ENCODE results near the gene NDUFS7.
A peak's percentile ranks its signal among the peaks of the same experiment; 100 is the strongest.

Gene NDUFS7

GRCh38 chr19:1350867-1351266 is 32.8 kb upstream of the NDUFS7 start:
- no peak for TF ChIP-seq MAX (IDR thresholded peaks at IDR 0.05; ENCODE audit: low read depth, low read length)
- no peak for TF ChIP-seq CTCF (IDR thresholded peaks at IDR 0.05; ENCODE audit: low read depth, low read length)
- no peak for TF ChIP-seq MYC (IDR thresholded peaks at IDR 0.05; ENCODE audit: low read depth, low read length)
- no peak for TF ChIP-seq POLR2A (IDR thresholded peaks at IDR 0.05; ENCODE audit: extremely low read depth, insufficient read length)

GRCh38 chr19:1351381-1351851 is 32.3 kb upstream of the NDUFS7 start:
- no peak for TF ChIP-seq MAX (IDR thresholded peaks at IDR 0.05; ENCODE audit: low read depth, low read length)
- TF ChIP-seq POLR2A (IDR thresholded peaks at IDR 0.05; ENCODE audit: extremely low read depth, insufficient read length): no peak
- no peak for TF ChIP-seq MYC (IDR thresholded peaks at IDR 0.05; ENCODE audit: low read depth, low read length)
- TF ChIP-seq CTCF (IDR thresholded peaks at IDR 0.05; ENCODE audit: low read depth, low read length): no peak
- no peak for DNase-seq (ENCODE audit: low read depth)
- no peak overlapping the region for H3K4me3 ChIP-seq (ENCODE audit: low read depth, low read length)

More at GRCh38 chr19:1350867-1351266, 32.8 kb upstream of the NDUFS7 start:
- DNase-seq (ENCODE audit: low read depth): no peak
- H3K4me3 ChIP-seq (ENCODE audit: low read depth, low read length): no peak overlapping the region

- DNase-seq (ENCODE audit: low read depth): no peak
- no peak for TF ChIP-seq CTCF (IDR thresholded peaks at IDR 0.05; ENCODE audit: low read depth, low read length)
- no peak overlapping the region for H3K4me3 ChIP-seq (ENCODE audit: low read depth, low read length)
Observed at GRCh38 chr19:1353144-1353543, 30.6 kb upstream of the NDUFS7 start.

- no peak for DNase-seq (ENCODE audit: low read depth)
Observed at GRCh38 chr19:1354970-1355567, 28.6 kb upstream of the NDUFS7 start.

GRCh38 chr19:1355568-1356507 is 27.9 kb upstream of the NDUFS7 start:
- DNase-seq (ENCODE audit: low read depth): peak; percentile 30
- H3K4me3 ChIP-seq (ENCODE audit: low read depth, low read length): peak overlapping the region; percentile 51
- TF ChIP-seq CTCF (IDR thresholded peaks at IDR 0.05; ENCODE audit: low read depth, low read length) (no peak), POLR2A (IDR thresholded peaks at IDR 0.05; ENCODE audit: extremely low read depth, insufficient read length) (no peak), MYC (IDR thresholded peaks at IDR 0.05; ENCODE audit: low read depth, low read length) (no peak), MAX (IDR thresholded peaks at IDR 0.05; ENCODE audit: low read depth, low read length) (no peak)

More at GRCh38 chr19:1354970-1355567, 28.6 kb upstream of the NDUFS7 start:
- H3K4me3 ChIP-seq (ENCODE audit: low read depth, low read length): peak overlapping the region; percentile 51
- TF ChIP-seq POLR2A (IDR thresholded peaks at IDR 0.05; ENCODE audit: extremely low read depth, insufficient read length): peak; percentile 22
- TF ChIP-seq MAX (IDR thresholded peaks at IDR 0.05; ENCODE audit: low read depth, low read length): no peak

GRCh38 chr19:1356508-1356865 is 27.2 kb upstream of the NDUFS7 start:
- no peak overlapping the region for H3K4me3 ChIP-seq (ENCODE audit: low read depth, low read length)
- no peak for TF ChIP-seq MAX (IDR thresholded peaks at IDR 0.05; ENCODE audit: low read depth, low read length)
- TF ChIP-seq MYC (IDR thresholded peaks at IDR 0.05; ENCODE audit: low read depth, low read length): no peak
- TF ChIP-seq CTCF (IDR thresholded peaks at IDR 0.05; ENCODE audit: low read depth, low read length): no peak
- no peak for TF ChIP-seq POLR2A (IDR thresholded peaks at IDR 0.05; ENCODE audit: extremely low read depth, insufficient read length)
- no peak for DNase-seq (ENCODE audit: low read depth)

All from NB4 (cell line).